Dermis microvascular lymphatic vessel endothelial cell (primary cell): ENCODE measurements around the gene DLGAP1. TPM values are rescaled to one million over a fixed set of nuclear protein-coding genes. Genes with fewer than 3 reads are reported as not detected.
"Not testable (repeated sequence)": the region's sequence is repeated elsewhere in the genome, so short reads cannot be mapped to it uniquely, and the experiment has no call there.

ENCODE experiments used
- DNase-seq, 2 donors: peaks; one replicate each; pipeline versions ENCODE4 v3.0.0 to v3.0.0-alpha.2; 2010; ENCODE audit warnings: low read depth in 2 of 2
- total RNA-seq: library from RNA; depleted of rRNA; stranded (reverse); fragments of >200 nt; gene quantifications from 2 replicates; pipeline ENCODE4 v1.2.1, GENCODE V29; 2014

Gene DLGAP1
- total RNA-seq = under 0.01 and 0.13 TPM in 2 replicates

DNA sequence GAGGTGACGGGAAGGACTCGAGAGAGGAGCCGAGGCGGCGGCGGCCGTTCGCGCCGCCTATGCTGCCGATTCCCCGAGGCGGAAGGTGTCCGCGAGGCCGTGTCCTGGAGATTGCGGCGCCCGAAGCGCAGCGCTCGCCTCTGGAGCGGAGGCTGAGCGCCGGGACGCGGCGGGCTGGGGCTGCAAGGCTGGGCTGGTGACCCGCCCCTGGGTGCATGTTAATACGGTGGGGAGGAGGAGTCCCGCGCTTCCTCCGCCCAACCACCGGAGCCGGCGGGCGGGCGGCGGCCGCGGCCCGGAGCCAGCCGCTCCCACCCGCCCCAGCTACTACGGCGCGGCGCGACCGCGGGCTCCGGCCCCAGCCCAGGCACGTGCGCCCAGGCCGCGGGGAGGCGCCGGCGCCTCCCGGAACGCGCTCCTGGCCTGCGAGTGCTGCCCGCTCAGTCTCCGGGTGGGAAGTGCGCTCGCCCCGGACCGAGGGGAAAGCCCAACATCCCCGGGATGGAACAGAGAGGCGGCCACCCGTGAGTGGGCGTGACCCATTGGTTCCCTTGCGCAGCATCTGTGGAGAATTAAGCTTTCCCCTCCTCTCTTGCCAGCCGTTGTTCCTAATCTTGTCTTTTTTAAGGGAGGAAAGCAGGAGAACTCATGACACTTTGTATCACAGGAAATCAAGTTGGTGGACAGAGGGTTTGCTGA, at the start of gene DLGAP1:
Gene DLGAP1 (minus strand): TSS at position 195 of the 699 bp plus-strand sequence.
- DNase-seq = peak in 1 of 2 donors; percentile 13

DNA sequence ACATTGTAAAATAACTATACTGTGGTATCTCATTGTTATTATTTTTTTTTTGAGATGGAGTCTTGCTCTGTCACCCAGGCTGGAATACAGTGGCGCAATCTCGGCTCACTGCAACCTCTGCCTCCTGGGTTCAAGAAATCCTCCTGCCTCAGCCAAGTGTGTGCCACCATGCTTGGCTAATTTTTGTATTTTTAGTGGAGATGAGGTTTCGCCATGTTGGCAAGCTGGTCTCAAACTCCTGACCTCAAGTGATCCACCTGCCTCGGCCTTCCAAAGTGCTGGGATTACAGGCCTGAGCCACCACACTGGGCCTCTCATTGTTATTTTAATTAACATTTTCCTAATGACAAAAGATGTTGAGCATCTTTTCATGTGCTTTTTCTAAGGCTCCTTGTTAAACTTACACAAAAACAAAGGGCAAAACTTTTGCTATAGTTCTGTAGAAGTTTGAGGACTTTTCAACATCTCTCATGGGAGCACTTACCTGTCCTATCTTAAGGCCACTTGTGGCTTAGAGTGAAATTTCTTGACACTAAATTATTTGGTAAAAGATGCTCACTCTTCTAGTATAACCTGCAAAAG, 39.7 kb upstream of the DLGAP1 start:
- DNase-seq = not testable (repeated sequence)

DNA sequence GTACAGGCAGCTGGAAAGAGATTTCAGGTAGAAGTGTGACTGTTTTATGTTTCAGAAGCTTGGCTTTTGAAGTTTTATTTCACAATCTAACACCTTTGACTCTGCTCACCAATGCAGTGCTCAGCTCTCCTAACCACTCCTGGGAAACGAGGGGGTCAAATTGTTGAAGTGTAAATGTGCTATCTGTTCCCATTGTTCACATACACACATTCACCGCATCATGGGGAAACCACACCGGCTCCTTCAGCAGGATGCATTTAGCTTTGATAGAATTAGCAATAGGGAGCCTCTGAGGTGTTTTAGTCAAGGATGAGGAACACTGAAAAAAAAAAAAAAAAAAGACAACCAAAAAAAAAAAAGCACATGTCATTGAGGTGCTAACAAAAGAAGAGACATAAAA, 13.4 kb upstream of the DLGAP1 start:
- DNase-seq = no peak

DNA sequence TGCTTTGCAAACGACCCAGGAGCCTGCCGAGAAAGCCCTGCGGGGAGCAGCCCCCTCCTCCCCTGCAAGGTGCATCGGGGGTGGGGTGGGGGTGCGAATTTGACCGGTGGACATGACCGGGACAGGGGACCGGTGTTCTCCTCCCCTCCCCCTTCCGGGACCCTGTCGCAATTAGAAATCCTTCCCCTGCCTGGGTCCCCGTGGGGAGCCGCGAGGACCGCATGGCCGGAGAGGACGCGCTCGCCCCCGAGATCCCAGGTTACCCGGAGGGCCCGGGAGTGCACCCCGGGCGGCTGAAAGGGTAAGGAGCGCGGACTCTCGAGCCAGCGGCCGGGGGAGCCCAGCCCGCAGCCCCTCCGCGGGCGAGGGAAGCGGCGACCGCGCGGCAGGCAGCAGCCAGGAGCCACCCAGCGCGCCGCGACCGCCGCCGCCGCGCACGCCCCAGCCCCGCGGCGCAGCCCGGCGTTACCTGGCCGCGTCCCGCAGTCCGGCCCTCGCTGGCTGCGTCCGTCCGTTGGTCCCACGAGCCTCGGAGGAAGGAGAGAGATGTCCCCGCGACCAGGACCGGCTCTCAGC, 482 bp downstream of the DLGAP1 start:
- DNase-seq = no peak

DNA sequence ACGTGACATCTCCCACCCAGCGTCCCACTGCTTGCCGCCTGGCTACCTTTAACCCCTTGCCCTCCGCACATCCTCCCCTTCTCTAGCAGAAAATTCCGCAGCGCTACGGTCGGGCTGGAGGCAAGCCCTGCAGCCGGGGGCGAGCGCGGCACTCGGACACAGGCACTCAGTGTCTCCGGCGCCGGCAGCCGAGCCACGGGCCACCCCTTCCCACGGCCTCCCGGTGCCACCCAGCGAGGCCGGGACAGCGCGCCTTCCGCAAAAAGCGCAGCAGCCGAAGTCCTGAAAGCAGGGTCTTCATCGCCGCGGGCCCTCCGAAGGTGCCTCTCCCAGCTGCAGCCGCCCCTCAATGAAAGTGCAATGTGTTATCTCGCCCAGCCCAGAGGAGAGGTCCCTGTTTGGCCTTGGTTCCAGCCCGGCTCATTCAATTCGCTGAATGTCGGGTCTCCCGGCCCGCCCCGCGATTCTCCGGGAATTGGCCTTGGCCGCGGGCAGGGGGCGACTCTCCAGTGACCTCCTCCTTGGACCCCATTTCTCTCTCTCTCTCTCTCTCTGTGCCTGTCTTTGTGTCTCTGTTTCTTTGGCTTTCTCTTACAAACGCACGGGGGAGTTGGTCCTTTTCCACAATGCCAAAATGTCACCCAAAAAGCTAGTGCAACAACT, 1.1 kb downstream of the DLGAP1 start:
- DNase-seq = no peak

DNA sequence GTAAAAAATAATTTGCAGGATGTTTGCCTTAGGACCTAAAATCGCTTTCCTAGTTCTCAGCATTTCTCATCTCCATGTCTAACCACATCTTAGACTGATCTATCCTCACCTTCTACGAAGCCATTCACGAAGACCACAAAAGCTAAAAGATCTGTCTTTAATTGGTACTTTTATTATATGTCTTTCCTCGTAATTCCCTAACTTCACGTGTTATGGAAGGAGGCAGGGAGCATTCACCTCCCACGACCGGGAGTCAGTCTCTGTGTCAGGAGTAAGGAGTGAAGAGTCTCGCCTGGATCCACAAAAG, 1.6 kb downstream of the DLGAP1 start:
- DNase-seq = no peak

DNA sequence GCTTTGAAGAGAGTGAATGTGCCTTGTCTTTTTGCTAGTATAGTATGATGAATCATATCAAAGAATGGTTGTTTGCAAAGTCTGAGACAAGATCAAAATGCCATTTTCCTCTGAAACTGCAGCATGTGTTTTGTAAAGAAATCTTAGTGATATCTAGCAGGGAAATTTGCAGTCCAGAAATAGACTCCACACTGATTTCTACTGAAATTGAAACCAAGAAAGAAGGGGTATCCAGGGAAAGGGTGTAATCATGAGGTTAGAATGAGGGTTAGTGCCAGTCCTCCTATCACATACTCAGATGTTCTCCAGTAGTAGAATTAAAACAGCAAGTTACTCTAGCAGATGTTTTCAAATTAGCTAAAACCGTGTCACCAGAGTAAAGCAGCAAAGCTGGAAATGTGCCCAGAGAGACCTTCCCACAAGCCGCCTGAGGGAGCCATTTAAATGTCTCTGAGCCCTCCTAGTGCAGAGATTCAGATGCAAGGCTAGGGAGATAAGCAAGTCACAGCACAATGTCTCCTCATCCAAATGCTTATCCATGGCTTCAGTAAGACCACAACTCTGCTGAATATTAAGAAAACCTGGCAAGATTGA, 4.9 kb downstream of the DLGAP1 start:
- DNase-seq = no peak

DNA sequence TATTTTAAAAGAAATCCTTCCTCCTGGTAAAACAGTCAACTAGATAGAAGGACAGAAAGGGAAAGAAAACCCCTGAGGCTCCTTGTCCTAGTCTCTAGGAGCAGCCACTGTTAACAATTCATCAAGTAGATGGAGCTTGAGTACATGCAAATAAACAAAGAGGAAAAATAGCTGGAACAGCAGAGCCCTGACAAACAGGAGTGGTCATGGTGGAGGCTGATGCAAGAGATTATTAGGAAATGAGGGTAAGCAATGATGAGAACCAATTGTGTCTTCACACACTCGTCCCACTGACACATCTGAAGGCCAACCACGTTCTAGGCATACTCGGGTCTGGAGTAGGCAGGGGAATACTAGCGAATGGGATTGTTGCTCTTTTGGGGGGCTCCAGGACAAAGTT, 9.2 kb downstream of the DLGAP1 start:
- no peak for DNase-seq

DNA sequence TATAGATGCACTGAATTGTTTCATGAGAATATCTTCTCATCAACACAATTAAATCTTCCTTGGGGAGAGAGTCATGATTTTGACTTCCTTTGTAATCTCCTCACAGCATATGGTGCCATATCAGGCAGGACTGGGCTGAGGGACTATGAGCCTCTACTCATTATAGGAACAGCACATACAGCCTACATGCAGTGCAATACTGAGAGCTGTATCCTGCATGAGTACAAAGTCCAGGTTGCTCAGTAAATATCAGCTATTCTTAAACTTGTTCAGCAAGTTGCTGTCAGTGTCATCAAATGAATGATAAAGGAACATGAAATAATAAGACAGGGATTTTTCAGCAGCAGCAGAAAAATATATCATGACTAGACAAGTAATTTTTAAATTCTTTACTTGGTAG, 10.8 kb downstream of the DLGAP1 start:
- DNase-seq = no peak

DNA sequence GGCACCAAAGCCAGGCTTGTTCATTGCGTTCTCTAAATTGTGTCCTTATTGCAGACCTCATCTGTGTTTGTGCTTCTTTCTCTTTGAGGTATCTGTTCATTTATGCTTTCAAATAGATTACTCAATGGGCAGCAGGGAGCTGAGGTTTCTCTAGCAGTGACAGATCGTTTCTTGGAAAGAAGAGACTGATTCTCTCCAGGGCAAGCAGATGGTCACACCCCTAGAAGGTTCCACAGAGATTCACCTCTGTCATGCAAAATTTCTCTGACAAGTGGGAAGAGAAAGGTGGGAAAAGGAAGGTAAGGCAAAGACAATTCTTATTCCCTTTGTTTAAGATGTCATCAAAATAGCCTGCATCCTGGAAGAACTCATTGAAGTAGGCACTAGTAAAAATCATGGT, 14.0 kb downstream of the DLGAP1 start:
- no peak for DNase-seq

DNA sequence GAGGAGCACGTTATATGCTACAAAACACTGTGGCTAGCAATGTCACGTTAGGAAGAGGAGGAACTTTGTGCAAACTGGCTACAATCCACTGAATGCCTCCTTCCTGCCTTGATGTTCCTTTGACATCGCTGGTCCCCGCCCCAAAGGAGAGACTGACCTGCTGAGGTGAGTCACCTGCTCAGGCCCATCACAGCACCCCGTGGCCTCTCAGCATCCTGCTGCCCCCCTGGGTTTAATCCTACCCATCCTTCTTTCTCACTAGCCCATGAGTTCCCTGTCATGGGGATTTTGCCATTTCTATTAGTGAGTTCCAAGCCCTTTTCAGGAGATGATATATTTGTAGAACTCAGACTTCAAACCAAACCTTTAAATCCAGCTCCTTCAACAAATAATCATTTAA, 16.2 kb downstream of the DLGAP1 start:
- DNase-seq = no peak

DNA sequence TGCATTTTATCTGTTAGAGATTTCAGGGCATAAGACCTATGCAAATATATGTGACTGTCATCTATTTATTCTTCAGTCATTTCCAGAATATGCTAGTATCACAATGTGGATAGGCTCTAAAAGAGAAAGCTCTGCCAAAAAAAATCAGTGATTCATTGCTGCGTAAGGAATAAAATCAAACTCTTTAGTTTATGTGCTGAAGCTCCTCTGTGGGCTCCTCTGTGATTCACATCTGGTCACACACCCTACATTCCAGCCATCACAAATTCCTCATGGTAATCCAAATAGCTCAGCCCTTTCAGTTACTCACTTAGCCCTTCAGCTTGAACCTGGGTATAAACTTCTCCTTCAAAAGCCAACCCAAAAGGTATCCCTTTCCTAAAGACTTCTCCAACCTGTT, 21.4 kb downstream of the DLGAP1 start:
- no peak for DNase-seq

DNA sequence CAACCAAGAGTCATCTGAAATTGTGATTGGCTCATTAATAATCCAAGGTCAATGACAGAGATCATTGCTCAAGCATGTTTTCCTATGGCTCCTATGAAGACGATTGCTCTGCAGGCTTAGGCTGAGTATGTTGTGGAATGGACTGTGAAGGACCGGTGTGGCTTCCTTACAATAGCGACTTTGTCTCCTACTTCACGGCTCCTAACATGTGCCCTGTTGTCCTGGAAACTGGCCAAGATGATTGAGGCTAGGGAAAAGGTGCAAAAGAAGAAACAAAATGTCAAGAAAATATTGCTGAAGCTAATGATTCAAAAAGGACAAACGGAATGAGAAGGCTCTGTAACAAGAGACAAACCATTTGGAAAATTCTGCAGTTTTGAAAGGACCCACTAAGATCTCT, 24.3 kb downstream of the DLGAP1 start:
- DNase-seq = no peak

DNA sequence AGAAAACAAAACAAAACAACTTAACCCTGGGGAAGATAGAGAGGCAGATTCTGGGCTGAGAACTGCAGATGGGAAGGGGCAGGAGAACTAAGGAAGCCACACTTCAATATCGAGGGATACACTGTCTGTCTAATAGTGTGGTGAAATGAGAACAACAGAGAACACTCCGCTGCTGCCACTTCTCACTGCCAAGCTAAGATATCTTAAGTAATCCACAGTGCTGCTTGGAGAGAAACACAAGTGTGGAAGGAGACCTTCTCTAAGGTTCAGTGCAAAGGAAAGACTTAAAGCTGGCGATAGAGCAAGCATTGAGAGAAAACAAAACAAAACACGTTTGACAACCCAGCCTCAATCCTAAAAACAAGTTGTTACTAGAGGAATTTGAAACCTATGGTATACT, 37.4 kb downstream of the DLGAP1 start:
- DNase-seq = no peak

DNA sequence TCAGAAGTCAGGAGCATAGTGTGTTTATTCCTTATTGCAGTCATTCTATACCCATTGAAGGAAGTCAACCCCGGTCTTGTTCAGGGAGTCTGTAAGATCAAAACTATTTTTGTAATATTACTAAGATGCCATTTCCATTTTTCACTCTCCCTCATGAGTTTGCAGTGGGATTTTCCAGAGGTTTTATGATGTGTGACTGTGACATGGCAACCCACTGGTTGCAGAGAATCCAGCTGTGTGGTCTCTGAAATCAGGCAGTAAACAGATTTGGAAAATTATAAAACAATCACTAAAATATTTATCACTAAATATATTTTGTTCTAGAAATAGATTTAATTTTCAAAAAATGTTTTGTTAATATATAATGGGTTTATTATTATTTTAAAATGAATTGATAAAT, 38.1 kb downstream of the DLGAP1 start:
- DNase-seq = no peak

DNA sequence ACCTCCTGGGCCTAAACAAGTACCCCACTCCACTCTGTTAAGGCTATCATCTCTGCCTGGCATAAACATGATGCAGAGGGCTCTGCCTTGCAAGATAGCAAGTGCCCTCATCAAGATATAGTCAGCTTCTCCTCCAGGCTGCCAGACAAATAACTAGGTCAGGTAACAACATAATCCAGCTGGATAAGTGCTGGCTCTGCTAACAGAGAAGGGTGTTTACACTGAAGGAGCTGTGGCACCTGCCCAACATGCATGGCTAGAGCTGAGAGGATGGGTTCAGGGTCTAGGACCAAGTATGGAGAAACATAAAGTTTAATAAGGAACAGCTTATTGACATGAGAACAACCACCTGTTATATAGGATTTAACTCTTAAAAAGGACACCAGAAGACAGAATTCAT, 42.8 kb downstream of the DLGAP1 start:
- no peak for DNase-seq

DNA sequence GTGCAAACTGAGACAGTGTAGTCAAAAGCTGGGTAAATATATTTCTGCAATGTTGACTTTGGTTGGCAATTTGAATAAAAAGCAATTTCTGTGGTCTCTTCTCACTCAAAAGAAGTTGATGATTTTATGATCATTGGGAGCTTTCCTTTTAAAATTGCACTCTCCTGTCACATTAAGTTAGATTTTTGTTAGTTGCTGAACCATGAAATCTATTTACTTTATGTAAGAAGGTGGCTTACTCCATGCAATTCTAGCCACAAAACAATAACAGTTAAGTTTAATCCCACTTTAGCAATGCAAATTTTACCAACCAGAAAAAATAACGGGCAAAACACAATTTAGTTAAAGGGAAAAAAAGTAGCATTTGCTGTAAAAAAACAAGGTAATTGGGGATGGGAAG, 48.3 kb downstream of the DLGAP1 start:
- DNase-seq = no peak

DNA sequence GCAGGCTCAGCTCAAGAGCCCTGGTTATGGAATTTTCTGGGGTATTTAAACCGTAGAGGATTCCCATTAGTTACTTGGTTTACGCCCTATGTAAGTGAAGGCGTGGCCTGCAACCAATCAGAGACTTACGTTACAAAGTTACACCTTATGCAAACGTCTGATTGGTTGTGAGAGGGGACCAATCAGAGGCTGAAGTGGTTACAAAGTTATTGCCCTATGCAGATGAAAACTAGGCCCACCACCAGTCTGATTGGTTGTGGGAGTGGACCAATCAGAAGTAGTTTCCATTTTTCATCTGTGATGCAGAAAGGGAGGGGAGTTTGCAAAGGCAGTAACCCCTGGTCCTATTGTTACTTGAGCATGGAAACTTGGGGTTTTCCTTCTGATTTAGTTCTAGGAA, 49.1 kb downstream of the DLGAP1 start:
- DNase-seq = no peak

DNA sequence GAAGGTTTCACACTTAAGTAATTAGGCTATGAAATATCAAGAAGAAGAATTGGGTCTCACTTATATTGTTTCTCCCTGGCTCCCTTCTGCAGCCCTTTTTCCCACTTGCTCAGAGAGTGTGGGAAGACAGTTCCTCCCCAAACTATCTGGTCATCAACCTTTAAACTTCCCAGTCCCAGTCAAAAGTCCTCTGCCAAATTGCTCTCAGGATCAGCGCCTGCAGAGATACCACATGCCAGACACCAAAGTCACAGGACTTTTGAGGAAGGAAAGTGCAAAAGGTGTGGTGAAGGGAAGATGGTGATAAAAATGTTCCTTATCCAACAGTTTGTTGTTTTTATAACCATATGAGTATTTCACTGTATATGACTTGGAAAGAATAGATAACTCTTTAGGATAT, 51.3 kb downstream of the DLGAP1 start:
- no peak for DNase-seq

DNA sequence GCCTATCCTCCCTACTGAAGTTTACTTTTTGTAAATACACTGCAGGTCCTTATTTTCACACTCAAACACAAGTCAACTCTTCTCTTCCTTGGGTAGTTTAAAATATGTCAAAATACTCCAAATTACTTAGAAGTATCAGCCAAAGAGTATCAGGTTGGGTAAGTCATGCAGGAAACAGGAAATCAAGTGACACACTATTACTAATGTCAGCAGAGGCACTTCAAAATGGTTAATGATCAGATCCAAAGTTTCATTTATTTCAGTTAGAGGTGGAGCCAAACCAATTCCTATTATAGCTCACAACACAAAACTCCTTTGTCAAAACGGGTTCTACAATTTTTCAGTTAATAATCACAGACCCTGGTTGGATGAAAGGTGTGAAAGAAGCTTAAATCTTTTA, 54.2 kb downstream of the DLGAP1 start:
- DNase-seq = no peak

DNA sequence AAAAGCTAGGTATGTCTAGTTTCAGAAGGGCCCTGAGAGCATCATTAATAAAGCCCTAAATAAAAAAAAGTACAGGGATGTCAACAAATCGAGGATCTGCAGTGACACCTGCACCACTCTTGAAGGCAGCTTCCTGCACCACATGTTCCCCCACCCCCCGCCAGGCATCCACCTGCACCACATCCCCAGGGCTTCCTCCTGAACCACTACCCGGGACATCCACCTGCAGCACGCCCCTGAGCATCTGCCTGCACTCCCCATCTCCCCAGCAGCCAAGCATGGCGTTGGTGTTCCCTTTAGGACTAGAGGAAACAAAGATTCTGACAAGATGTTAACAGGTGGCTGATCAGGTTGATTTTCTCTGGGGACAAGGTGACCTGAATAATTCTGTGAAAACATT, 55.2 kb downstream of the DLGAP1 start:
- no peak for DNase-seq

DNA sequence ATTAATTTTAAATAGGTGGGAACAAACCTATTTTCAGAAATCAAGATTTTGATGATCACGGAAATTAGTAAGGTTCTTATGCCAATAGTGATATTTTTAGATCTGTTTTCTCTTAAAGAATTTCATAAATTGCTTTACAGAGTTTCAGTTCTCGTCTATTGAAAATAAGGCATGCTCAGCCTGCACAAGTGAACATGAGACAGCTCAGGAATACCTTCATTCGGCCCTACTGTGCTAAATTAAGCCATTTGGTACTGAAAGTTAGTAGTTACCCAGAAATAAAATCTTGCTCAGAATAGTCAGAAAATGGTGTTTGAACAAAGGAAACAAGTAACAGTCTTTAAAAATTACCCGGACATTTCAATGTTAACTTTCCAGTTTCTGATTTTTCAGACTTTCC, 60.4 kb downstream of the DLGAP1 start:
- DNase-seq = no peak

DNA sequence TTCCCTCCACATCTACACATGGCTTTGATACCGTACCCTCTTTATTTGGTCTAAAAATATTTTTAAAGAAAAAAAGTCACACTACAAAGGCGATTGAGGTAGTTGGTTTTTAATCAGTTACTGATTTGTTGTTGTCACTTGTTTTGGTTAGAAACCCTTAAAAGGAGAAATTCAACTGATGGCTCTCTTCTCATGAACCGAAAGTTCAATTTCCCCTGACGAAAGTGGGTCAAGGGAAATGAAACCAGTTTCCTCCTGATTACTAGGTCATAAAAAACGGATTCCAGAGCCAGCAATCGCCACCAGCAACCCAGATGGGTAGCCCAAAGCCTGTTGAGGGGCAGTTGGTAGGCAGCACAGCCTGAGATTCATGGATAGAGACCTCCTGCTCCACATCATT, 63.2 kb downstream of the DLGAP1 start:
- no peak for DNase-seq
